ENCODE measurements around the gene NPAS3. TPM values are rescaled to one million over a fixed set of nuclear protein-coding genes. Genes with fewer than 3 reads are reported as not detected.

Gene NPAS3
- total and polyA plus RNA-seq, 2 donors (not counting 3 experiments of a cell fraction or from before 2014, with no cell fraction given): 0.10 to 0.13 TPM

- intact Hi-C loops (cut with micrococcal nuclease) (no loop called here), dilution Hi-C loops (cut with MboI; ENCODE audit: extremely low pct_ligation_motif_present, low sequenced_read_pairs) (no loop called here)
- Histone ChIP-seq H3K9me1 (replicated peaks; ENCODE audit: control insufficient read depth, extremely low read depth, insufficient read depth, low read length) (no peaks in the 10 kb centered on the region), H4K20me1 (replicated peaks; ENCODE audit: control insufficient read depth, extremely low read depth, insufficient read depth, low read length) (no peaks in the 10 kb centered on the region), H2AFZ (ENCODE audit: low read depth, low read length) (no peak overlapping the region), H3K79me2 (ENCODE audit: control insufficient read depth, insufficient read depth, low read length) (no peaks in the 10 kb centered on the region), H3K4me3 (replicated peaks in 1 of 3; ENCODE audit: insufficient read depth in 1 of 3, low read depth in 1 of 3, low read length in 3 of 3) (no peak overlapping the region), H3K27ac (ENCODE audit: insufficient read depth, low read depth, low read length) (no peak overlapping the region), H3K4me2 (ENCODE audit: insufficient read depth, low read length) (no peak overlapping the region), H3K9me3 (replicated peaks; ENCODE audit: control insufficient read depth, insufficient read depth, low read length) (no peaks in the 10 kb centered on the region), H3K4me1 (ENCODE audit: control insufficient read depth, extremely low read depth, insufficient read depth, low read length) (peaks cover 21% of the 10 kb centered on the region), H3K9ac (replicated peaks; ENCODE audit: extremely low read depth, insufficient read depth, low read length) (no peak overlapping the region), H3K27me3 (ENCODE audit: control insufficient read depth in 2 of 2, insufficient read depth in 2 of 2, low read length in 2 of 2) (no peaks in the 10 kb centered on the region), H3K36me3 (ENCODE audit: control insufficient read depth in 2 of 2, extremely low read depth in 1 of 2, insufficient read depth in 2 of 2, low read length in 2 of 2) (no peaks in the 10 kb centered on the region)
- DNase-seq (ENCODE audit: low read depth, low spot score) (peak; percentile 41), FAIRE-seq (no peak)
- no peak for TF ChIP-seq GATA2 (IDR thresholded peaks at IDR 0.05; ENCODE audit: insufficient read depth, insufficient read length, low read depth, low read length)
- TF ChIP-seq CTCF (IDR thresholded peaks at IDR 0.05; ENCODE audit: extremely low read depth in 1 of 2, insufficient read depth in 1 of 2, low read depth in 1 of 2, low read length in 2 of 2): no peak
- no peak for TF ChIP-seq JUN (IDR thresholded peaks at IDR 0.05; ENCODE audit: borderline replicate concordance, insufficient read depth, insufficient read length, low read depth)
- no peak for TF ChIP-seq POLR2A (IDR thresholded peaks at IDR 0.05; ENCODE audit: low read depth, low read length)
- TF ChIP-seq MAX (IDR thresholded peaks at IDR 0.05; ENCODE audit: insufficient read depth, insufficient read length): no peak
- no peak for TF ChIP-seq EZH2 (IDR thresholded peaks at IDR 0.05; ENCODE audit: borderline replicate concordance, low read depth, low read length, severe bottlenecking)
- no peak for TF ChIP-seq POLR2AphosphoS5 (IDR thresholded peaks at IDR 0.05; ENCODE audit: insufficient read depth, low read depth, low read length)
- no peak for TF ChIP-seq FOS (IDR thresholded peaks at IDR 0.05; ENCODE audit: borderline replicate concordance, insufficient read depth, low read length)
- TF ChIP-seq MYC (IDR thresholded peaks at IDR 0.05; ENCODE audit: low read depth, low read length): no peak
- BruUV-seq (replicated peaks): no TSS peak
- ChIA-PET CTCF (no interaction called here), POLR2A (no interaction called here)
These were observed 603.9 kb downstream of the NPAS3 start for GRCh38 chr14:33542338-33543287.

Data from endothelial cell of umbilical vein (primary cell).